Omental fat pad (tissue), 4 donors: ENCODE data around the gene SPC25. TPM values are rescaled to one million over a fixed set of nuclear protein-coding genes. Genes with fewer than 3 reads are reported as not detected.

Experiments used
- ATAC-seq: fragments of 150-250 bp; one replicate; pipeline ENCODE4 v1.9.1; 2016; ENCODE audit warnings: mild to moderate bottlenecking, moderate library complexity; ENCODE audit not compliant: low FRiP score
- DNase-seq: peaks from one replicate; pipeline ENCODE4 v3.0.0-alpha.2; 2019; ENCODE audit warnings: low spot score
- total RNA-seq, 4 donors: library from RNA; depleted of rRNA; stranded (reverse); fragments of >200 nt; gene quantifications; one replicate each; pipeline ENCODE4 v1.1.0, GENCODE V29; 2016
- TF ChIP-seq, protein P1 (sequence below), 3 donors: fragments of 450-650 bp; IDR thresholded peaks; one replicate each; pipeline ENCODE4 v1.5.1; 2016 to 2017; ENCODE audit warnings: antibody characterized with exemption in 3 of 3, mild to moderate bottlenecking in 3 of 3, moderate library complexity in 2 of 3

The SPC25 gene
- total RNA-seq, 4 donors from 2014 or later: 0.84 TPM; not detected in 3

GRCh38 chr2:168854651-168855050, 35.6 kb downstream of the SPC25 start:
- TF ChIP-seq, protein P1, sequence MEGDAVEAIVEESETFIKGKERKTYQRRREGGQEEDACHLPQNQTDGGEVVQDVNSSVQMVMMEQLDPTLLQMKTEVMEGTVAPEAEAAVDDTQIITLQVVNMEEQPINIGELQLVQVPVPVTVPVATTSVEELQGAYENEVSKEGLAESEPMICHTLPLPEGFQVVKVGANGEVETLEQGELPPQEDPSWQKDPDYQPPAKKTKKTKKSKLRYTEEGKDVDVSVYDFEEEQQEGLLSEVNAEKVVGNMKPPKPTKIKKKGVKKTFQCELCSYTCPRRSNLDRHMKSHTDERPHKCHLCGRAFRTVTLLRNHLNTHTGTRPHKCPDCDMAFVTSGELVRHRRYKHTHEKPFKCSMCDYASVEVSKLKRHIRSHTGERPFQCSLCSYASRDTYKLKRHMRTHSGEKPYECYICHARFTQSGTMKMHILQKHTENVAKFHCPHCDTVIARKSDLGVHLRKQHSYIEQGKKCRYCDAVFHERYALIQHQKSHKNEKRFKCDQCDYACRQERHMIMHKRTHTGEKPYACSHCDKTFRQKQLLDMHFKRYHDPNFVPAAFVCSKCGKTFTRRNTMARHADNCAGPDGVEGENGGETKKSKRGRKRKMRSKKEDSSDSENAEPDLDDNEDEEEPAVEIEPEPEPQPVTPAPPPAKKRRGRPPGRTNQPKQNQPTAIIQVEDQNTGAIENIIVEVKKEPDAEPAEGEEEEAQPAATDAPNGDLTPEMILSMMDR (IDR thresholded peaks at IDR 0.05): no peak
- no peak for ATAC-seq
- no peak for DNase-seq

- TF ChIP-seq, protein P1 (IDR thresholded peaks at IDR 0.05): no peak
- no peak for ATAC-seq
- DNase-seq: no peak
Measured at GRCh38 chr2:168853471-168853870, 36.8 kb downstream of the SPC25 start.

DNA sequence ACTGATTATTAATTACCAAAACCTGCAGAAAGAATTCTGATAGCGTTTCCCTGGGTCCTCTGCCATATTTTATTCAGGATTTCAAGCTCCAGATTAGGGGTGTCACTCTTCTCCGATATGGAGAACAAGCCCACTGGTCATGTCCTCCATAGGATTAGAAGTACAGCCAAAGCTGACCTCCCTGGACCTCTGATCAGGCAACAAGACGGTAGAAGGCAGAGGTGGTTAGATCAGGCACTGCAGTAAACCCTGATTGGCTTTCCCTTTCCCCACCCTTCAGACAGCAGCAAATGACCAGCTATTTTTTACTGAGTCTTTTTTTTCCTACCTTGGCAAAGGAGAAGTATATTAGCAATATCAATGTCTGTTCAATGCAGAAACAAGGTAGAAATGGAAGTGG, 37.7 kb downstream of the SPC25 start:
- TF ChIP-seq, protein P1 (IDR thresholded peaks at IDR 0.05): no peak
- DNase-seq: no peak
- ATAC-seq: no peak

DNA sequence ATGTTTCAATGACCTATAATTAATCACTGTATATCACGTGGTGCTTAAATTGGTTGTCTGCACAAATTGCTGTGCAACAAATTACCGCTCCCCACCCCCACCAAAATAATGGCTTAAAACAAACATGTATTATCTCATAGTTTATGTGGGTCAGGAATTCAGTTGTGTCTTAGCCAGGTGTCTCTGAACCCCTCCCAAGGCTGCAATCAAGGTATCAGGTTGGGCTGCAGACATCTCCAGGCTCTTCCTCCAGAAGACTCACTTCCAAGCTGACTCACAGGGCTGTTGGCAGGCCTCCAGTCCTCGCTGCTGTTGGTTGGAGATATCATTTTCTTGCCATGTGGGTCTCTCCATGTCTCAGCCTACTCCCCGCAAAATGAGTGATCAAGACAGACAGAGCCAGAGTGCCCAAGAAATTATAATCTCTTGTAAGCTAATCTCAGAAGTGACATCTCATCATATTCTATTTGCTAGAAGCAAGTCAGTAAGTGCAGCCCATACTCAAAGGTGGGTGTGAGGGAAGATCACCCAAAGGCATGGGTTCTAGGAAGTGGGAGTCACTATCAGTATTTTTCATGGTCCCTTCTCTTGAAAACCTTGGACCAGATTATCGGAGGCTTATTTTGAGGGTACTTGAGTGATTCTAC, 38.4 kb downstream of the SPC25 start:
- DNase-seq (peak; percentile 40), ATAC-seq (peak; percentile 62)
- TF ChIP-seq, protein P1 (IDR thresholded peaks at IDR 0.05): no peak

GRCh38 chr2:168850846-168851245, 39.4 kb downstream of the SPC25 start:
- DNase-seq: no peak
- ATAC-seq: no peak
- TF ChIP-seq, protein P1 (IDR thresholded peaks at IDR 0.05): no peak

DNA sequence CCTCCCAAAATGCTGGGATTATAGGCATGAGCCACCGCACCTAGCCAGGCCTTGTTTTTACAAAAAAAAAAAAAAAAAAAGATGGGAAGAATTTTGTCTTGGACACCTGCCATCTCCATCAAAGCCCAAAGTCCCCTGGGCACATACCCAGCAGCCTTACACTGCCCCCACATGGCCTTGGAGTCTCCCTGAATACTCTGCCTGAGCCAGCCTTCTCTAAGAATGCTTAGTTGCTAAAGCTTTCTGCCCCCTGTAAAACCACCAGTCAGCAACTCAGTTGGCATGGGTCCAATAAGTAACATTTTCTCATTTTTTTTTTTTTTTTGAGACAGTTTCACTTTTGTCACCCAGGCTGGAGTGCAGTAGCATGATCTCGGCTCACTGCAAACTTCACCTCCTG, 40.6 kb downstream of the SPC25 start:
- ATAC-seq: peak; percentile 64
- TF ChIP-seq, protein P1 (IDR thresholded peaks at IDR 0.05): no peak
- no peak for DNase-seq

- no peak for DNase-seq
- TF ChIP-seq, protein P1 (IDR thresholded peaks at IDR 0.05): no peak
- no peak for ATAC-seq
Measured at GRCh38 chr2:168848225-168848624, 42.0 kb downstream of the SPC25 start.
